LNCaP clone FGC (cell line): ENCODE results near the gene INTS12.

Experiments used
- DNase-seq: peaks from one replicate; pipeline ENCODE4 v3.0.0-alpha.2; 2011; ENCODE audit warnings: low read depth
- H3K4me3 ChIP-seq: 2 replicates; pipeline ENCODE4 v1.5.1; 2011; ENCODE audit warnings: mild to moderate bottlenecking, low read depth, low read length, control low read depth
- TF ChIP-seq, protein P1 (sequence below): IDR thresholded peaks from 2 replicates; pipeline ENCODE4 v1.5.1; 2012; ENCODE audit warnings: mild to moderate bottlenecking; ENCODE audit not compliant: control insufficient read depth, insufficient read depth; ENCODE audit errors: extremely low read depth

Gene INTS12

DNA sequence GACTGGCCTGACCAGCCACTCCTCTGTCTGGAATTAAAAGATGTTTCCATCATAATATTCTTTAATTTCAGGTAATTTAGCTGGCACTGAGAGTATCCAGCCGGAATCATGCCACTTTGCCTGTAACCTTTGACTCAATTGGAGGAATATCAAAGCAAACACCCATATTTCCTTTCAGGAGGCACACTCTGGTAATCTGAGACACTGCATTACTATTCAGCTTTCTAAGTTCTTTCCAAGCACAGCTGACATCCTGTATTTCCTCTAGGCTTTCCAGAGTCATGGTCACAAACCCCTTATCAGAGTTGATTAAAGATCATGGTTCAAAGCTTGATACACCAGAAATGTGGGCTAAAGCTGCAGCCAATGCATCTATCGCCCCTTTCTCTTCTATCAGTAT lies 29.3 kb downstream of the INTS12 start:
- DNase-seq, result peak; percentile 63
- TF ChIP-seq, protein P1, sequence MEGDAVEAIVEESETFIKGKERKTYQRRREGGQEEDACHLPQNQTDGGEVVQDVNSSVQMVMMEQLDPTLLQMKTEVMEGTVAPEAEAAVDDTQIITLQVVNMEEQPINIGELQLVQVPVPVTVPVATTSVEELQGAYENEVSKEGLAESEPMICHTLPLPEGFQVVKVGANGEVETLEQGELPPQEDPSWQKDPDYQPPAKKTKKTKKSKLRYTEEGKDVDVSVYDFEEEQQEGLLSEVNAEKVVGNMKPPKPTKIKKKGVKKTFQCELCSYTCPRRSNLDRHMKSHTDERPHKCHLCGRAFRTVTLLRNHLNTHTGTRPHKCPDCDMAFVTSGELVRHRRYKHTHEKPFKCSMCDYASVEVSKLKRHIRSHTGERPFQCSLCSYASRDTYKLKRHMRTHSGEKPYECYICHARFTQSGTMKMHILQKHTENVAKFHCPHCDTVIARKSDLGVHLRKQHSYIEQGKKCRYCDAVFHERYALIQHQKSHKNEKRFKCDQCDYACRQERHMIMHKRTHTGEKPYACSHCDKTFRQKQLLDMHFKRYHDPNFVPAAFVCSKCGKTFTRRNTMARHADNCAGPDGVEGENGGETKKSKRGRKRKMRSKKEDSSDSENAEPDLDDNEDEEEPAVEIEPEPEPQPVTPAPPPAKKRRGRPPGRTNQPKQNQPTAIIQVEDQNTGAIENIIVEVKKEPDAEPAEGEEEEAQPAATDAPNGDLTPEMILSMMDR, result no peak
- H3K4me3 ChIP-seq, result no peak overlapping the region

DNA sequence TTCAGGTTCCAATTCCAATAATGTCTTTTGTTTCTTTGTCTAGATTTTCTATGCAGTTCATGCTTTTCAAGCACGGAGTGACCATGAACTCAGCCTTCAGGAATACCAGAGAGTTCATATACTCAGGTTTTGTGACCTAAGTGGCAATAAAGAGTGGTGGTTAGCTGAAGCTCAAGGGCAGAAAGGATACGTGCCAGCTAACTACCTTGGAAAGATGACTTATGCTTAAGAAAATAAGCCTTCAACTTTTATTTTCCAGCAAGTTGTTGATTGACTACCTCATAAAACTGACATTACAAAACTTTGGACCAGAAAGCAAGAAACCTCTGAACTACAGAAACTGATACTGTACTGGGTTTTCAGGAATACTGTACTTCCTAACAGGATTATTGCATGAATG lies 30.8 kb downstream of the INTS12 start:
- H3K4me3 ChIP-seq, result no peak overlapping the region
- no peak for DNase-seq
- TF ChIP-seq, protein P1, result no peak

DNA sequence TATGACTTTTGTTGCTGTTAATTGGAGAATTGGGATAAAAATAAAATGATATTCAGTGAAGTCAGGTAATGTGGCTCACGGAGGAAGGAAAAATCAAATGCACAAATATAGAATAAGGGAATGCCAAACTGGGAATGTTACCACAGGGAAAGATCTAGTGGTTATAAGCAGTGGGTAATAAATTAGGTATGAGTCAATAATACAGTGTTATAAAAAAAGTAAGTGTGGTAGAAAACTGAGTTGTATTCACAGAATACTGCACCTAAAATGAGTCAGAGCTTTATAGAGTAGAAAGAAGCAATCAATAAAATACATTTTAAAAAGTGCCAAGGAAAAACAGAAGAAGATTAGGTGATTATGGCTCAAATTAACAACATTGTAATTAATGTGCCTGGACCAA lies 34.5 kb downstream of the INTS12 start:
- TF ChIP-seq, protein P1, result no peak
- no peak for DNase-seq
- H3K4me3 ChIP-seq, result no peak overlapping the region

DNA sequence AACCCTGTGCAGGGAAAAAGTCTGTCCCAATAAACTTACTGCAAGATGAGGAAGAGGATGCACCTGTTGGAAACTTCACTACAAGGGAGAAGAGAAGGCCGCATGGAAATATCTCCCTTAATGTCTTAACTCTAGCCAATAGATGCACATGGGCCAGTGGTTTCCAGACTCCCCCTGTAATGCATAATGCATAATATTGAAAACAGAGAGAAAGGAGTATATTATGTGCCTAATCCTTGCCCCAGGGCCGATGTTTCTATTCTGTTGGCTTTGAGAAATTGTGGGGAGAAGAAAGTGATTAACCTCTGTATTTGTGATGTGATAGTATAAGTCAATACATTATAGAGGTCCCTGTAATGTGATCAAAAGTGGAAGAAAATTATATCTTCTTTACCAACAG lies 37.2 kb downstream of the INTS12 start:
- no peak for DNase-seq
- no peak overlapping the region for H3K4me3 ChIP-seq
- TF ChIP-seq, protein P1, result no peak

DNA sequence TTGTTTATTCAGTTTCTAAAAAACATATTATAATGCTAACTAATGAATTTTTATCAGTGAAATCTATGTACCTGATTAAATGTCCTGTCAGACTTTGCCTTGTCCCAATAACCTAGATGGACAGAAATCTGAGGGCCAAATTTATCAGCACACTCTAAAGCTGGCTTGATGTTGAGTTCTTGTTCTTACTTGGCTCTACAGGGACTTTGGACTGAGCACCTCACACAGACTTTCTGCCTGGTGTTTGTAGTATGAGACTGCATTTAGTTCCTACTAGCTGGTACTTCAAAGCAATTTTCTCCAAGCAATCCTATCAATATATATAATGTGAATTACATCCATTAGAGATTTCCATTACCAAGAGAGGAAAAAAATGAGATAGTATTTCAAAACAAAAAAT lies 37.8 kb downstream of the INTS12 start:
- no peak overlapping the region for H3K4me3 ChIP-seq
- no peak for DNase-seq
- TF ChIP-seq, protein P1, result no peak

DNA sequence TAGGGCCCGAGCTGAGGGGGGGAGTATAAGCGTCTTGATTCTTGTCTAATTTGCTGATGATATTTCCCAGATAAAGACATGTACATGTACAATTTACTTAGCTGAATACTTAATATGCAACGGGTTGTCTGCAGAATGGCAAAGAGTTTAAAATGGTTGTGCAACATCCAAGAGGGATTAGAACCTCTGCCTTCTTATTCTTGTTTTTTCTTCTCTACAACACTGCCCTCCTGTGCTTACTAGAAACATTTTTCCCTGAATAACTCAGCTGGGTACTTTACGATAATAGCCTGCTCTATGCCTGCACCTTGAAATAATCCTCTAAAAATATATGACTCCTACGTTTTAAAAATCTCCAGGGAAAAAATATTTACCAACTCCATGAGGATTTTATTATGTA lies 41.8 kb downstream of the INTS12 start:
- TF ChIP-seq, protein P1, result peak; percentile 45
- no peak for DNase-seq
- no peak overlapping the region for H3K4me3 ChIP-seq

DNA sequence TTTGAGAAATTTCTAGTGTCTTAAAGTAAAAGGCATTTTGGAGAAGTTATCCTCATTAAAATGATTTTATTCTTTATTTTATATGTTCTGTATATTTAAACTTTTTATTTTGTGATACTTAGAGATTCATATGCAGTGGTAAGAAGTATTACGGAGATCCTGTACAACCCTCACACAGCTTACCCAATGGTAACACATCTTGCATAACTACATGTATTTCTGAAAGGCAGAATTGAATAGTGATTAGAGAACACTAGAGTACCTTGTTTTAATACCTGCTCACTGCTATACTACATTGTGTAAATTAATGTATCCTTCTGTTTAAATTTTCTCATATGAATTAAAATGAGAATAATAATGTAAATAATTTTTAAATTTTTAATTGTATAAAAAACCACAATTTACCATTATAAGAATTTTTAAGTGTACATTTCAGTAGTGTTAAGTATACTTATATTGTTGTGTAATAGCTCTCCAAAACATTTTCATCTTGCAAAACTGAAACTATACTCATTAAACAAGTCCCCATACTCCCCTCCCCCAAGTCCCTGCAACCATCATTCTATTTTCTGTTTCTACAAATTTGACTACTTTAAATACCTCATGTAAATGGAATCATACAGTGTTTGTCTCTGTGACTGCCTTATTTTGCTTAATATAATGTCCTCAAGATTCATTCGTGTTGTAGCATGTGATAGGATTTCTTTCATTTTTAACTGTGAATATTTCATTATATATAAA lies 45.4 kb downstream of the INTS12 start:
- no peak for DNase-seq
- TF ChIP-seq, protein P1, result no peak
- no peak overlapping the region for H3K4me3 ChIP-seq
